NCI-H187 (cell line): ENCODE data around the gene MSRB3.

Experiments used
- DNase-seq, 2 experiments: peaks; one replicate each; lab custom pipeline; 2025; lab: John Stamatoyannopoulos, UW

Gene MSRB3

GRCh38 chr12:65325183-65325582, 46.7 kb downstream of the MSRB3 start:
- no peak for DNase-seq

DNA sequence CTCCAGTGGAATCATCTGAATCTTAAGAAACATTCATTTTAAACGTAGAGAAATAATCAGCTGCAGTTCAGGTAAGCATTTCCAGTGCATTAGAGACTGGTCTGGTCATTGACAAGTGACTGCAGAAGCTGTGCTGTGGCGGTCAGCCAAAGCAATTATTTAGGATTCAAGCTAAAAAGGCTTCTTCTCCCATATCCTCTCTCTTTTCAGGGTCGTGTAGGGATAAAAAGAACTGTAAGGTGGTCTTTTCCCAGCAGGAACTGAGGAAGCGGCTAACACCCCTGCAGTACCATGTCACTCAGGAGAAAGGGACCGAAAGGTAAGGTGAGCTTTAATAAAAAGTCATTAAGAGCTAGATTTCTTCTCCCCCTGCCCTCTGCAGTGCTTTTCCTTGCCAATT, 48.1 kb downstream of the MSRB3 start:
- DNase-seq = no peak

GRCh38 chr12:65327207-65328076, 49.0 kb downstream of the MSRB3 start:
- no peak for DNase-seq

DNA sequence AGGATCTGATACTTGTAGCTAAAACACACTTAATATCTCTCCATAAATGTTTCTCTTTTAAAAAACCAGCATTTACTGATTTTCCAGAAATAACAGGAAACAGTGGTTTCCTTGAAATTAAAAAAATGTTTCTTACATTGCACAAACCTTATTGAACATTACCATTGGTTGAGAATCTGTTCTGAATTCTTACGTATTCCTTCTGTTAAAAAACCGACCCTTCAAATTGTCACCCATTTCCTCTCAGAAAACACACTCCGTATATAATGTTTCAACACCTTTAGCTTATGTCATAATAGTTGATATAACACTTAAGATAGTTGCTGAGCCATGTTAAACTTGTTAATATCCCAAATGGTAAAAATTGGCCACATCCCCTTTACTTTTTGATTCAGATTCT, 51.2 kb downstream of the MSRB3 start:
- no peak for DNase-seq

- DNase-seq = no peak
Observed at GRCh38 chr12:65330331-65330730, 51.8 kb downstream of the MSRB3 start.

DNA sequence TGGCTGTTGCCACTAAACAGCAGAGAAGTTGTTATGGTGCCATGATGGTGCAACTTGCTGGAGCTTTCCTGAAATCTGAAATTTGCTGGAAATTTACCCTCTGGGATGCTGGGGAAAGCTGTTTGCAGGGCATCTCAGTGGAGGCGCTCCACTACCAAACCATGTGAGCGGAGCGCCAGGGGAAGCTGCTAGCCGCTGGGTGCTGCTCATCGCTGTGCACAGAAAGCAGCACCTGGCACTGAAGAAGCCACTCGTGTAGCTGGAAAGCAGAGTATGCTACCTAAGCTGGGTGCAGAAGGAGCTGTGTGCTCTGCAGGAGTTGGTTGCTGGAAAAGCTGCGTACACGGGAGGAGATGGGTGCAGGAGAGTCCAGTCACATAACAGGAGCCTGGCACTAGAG, 53.0 kb downstream of the MSRB3 start:
- DNase-seq = no peak

DNA sequence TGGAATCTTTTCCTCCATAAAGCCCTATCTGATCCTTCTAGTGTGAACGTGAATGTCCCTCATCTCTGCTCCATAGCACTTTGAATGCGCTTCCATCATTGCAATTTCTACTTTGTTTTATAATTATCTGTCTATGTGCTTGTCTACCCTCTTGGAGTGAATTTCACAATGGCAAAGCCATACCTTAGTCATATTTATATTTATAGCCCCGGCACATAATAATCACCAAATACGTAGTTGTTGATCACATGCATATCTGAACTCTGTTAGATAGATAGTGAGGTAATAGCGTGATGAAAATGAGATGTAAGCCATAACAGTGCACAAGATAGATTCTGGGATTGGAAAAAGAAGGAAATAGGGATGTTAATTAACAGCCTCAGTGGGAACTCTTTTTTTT, 55.2 kb downstream of the MSRB3 start:
- DNase-seq = no peak

GRCh38 chr12:65334521-65334920, 56.0 kb downstream of the MSRB3 start:
- no peak for DNase-seq

DNA sequence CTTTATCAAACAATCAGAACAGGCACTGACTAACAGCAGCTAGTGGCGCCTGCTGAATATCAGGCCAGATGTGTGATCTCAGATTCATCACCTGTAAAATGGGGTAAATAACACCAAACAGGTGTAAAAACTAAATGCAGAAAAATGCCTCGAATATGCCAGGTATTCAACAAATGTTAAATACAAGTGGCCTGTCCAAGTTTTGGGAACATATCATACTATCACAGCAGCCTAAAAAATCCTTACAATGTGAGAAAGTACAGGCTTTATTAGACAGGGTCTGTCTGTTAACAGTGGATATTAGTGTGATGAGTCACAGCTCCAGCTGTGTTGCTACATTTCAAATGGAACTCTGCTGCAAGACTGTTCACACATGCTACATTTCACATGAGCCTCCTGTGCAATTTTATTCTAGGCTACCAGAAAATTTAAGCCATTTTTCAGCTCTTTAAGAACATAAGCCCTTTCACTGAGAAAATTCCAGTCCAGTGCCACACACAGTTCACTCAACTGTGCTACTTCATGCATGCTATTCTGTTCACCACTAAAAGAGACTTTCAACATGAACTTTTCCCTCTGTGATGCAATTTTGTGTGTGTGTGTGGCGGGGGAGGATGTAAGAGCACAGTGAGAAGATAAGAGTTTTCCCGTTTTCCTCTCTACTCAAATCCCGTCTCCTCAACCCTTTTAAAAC, 56.7 kb downstream of the MSRB3 start:
- no peak for DNase-seq

GRCh38 chr12:65335981-65336380, 57.5 kb downstream of the MSRB3 start:
- no peak for DNase-seq

GRCh38 chr12:65339161-65339560, 60.7 kb downstream of the MSRB3 start:
- no peak for DNase-seq

DNA sequence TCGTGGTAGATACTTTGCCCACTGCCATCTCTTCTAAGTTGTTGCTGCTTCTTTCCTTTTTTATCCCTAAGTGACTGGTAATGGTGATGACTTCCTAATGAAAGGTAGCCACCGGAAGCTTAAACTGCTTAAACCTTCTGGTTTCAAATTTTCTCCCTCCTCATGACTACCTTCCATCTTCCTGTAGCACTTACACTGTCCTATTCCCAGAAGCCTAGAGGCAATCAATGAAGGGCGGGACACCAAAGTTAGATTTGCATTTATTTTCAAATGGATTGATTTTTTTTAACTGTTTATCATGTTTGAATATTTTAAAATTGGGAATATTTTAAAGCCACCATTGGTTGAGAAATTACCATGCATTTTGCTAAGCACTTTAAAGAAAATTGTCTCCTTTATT, 64.7 kb downstream of the MSRB3 start:
- DNase-seq = no peak

DNA sequence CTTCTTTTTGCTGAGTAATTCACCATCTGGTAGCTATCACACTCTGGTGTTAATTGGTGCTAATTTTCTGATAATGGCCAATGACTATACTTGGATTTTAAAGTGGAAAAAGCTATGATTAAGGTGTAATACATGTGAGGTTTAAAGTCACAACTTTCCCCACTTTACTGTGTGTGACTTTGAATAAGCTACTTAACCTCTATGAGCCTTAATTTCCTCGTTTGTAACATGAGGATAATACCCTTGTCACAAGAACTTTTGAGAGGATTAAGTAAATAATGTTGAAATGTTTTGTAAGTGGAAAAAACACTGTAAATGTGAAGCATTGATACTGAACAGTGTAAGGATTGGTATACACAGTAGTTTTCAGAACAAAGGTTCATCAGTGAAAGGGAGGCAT, 65.3 kb downstream of the MSRB3 start:
- DNase-seq = no peak

DNA sequence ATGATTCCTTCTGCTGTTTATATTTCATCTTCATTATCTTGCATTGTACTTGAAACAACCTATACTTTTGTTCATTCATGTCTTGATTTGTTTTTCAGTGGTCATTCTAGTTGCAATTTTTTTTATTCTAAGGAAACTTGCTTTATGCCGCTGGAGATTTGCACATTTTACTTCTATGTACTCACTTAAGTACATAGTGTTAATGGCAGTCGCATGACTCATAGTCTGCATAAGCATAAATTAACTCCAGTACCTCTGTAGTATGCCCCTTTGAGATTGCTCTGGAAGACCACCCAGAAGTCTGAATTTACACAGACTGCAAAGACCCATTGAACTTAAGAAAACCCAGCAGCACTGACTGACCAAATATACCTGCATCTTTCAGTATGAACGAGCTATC, 77.0 kb downstream of the MSRB3 start:
- DNase-seq = no peak

DNA sequence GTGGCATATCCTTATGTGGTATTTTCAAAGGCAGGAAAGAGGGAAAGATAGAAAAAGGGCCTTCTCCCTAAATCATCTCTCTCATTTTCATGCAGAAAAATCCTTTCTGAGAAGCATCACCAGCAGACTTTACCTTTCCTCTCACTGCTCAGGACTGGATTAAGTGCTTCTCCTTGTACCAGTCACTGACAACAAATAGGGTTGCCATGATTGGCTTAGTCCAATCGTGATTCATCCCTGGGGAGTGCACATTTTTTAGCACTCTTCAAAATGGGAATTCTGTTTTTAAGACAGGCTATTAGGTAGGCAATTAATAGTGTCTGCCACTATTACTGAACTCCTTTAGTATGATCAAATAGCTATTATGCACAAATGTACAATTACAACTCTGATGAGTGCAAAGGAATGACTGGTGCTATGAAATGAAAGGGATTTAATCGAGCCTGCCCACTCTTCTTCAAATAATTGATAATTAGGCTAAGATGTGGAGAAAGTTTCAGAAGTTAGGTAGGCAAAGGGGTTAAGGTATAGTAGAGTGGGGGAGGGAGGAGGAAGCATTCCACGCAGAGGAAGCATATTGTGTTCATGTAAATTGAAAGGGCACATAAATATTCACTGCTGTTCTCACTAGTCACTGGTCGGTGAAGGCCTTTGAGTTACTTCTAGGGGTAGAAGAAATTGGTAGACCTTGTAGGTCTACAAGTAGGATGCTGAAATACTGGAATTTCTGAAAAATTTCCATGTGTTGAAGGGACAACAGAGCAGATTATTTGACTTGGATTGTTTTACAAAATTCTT, 84.0 kb downstream of the MSRB3 start:
- DNase-seq = no peak

- no peak for DNase-seq
Observed at GRCh38 chr12:65364046-65364445, 85.6 kb downstream of the MSRB3 start.

GRCh38 chr12:65367396-65367795, 88.9 kb downstream of the MSRB3 start:
- DNase-seq = no peak

DNA sequence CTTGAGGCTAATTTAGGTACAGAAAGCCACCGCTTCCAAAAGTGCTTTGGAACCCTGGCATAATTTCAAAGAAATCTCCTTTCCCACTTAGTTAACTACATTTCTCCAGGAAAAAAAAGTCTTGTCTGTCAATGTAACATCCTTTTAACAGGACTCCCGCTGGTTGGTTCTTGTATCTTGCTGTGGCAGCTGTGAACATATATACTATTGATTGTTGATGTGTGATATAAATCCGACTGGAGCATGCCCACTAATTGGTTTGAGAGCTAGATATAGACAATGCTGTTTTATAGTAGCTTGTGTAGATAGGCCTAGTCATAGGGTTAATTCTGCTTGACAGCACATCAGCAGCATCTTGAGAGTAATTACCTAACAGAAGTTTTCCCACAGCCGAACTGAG, 89.6 kb downstream of the MSRB3 start:
- no peak for DNase-seq

GRCh38 chr12:65372574-65372973, 94.1 kb downstream of the MSRB3 start:
- DNase-seq = no peak

GRCh38 chr12:65384240-65384639, 105.8 kb downstream of the MSRB3 start:
- DNase-seq = no peak

DNA sequence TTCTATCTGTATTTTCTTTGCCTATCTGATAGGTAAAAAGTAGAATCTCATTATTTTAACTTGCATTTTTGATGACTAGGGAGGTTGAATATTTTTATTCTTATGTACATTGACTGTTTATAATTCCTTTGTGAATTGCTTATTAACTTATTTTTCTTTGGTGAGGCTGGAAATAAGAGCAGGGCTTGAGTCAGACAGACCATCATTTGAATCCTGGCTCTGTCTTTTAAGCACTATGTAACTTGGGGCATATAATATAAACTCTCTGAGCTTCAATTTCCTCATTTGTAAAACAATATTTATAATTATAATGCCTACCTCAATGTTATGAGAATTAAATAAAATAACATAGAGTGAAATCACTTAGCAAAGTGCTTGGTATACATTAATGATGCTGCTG, 108.9 kb downstream of the MSRB3 start:
- DNase-seq = no peak

- DNase-seq = no peak
Observed at GRCh38 chr12:65389436-65389835, 111.0 kb downstream of the MSRB3 start.

DNA sequence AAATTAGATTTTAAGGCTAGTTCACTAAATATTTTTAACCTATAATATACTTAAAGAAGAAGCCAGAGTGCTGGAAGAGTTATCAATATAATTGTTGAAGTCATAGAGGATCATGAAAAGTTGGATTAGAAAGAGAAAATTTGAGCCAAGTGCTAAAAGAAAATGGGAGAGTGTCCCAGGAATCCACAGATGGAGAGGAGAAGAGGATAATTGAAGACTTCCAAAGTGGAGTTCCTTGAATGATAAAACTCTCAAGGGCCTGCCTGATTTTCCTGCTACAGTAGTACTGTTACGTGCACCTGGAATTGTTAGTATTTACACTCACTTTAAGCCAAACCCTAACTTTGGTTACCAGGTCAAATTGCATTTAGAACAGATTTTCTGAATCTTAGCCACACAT, 113.2 kb downstream of the MSRB3 start:
- DNase-seq = no peak
